ENCODE data around the gene KIF26B.
"Not testable (repeated sequence)": the region's sequence is repeated elsewhere in the genome, so short reads cannot be mapped to it uniquely, and the experiment has no call there.

Gene KIF26B

GRCh38 chr1:245652660-245653427 lies 498.1 kb downstream of the KIF26B start:
- Histone ChIP-seq H3K4me1 (ENCODE audit: control insufficient read depth, insufficient read depth, low read length) (peaks cover 36% of the 10 kb centered on the region), H3K4me3 (ENCODE audit: low read depth, low read length) (no peak overlapping the region), H3K9ac (ENCODE audit: low read length) (no peak overlapping the region), H3K27me3 (ENCODE audit: control insufficient read depth, insufficient read depth, low read length) (no peaks in the 10 kb centered on the region), H3K9me3 (ENCODE audit: control insufficient read depth, insufficient read depth, low read depth, low read length) (peaks cover 16% of the 10 kb centered on the region), H3K27ac (ENCODE audit: low read depth, low read length) (no peak overlapping the region), H3K36me3 (ENCODE audit: control insufficient read depth, insufficient read depth, low read length) (no peaks in the 10 kb centered on the region; the same call in 1 of the 2 replicates)

GRCh38 chr1:245654460-245655050 lies 499.8 kb downstream of the KIF26B start:
- Histone ChIP-seq H3K27me3 (ENCODE audit: control insufficient read depth, insufficient read depth, low read length) (no peaks in the 10 kb centered on the region), H3K9me3 (ENCODE audit: control insufficient read depth, insufficient read depth, low read depth, low read length) (peaks cover 16% of the 10 kb centered on the region), H3K9ac (ENCODE audit: low read length) (peak overlapping the region; percentile 34), H3K36me3 (ENCODE audit: control insufficient read depth, insufficient read depth, low read length) (no peaks in the 10 kb centered on the region; the same call in 1 of the 2 replicates), H3K4me3 (ENCODE audit: low read depth, low read length) (no peak overlapping the region), H3K4me1 (ENCODE audit: control insufficient read depth, insufficient read depth, low read length) (peaks cover 28% of the 10 kb centered on the region), H3K27ac (ENCODE audit: low read depth, low read length) (peak overlapping the region; percentile 61; the same call in 1 of the 2 replicates)

GRCh38 chr1:245656189-245656717 lies 501.5 kb downstream of the KIF26B start:
- Histone ChIP-seq H3K4me1 (ENCODE audit: control insufficient read depth, insufficient read depth, low read length) (peaks cover 23% of the 10 kb centered on the region), H3K36me3 (ENCODE audit: control insufficient read depth, insufficient read depth, low read length) (no peaks in the 10 kb centered on the region), H3K4me3 (ENCODE audit: low read depth, low read length) (no peak overlapping the region)

GRCh38 chr1:245657371-245657770 lies 502.6 kb downstream of the KIF26B start:
- H3K9ac ChIP-seq (ENCODE audit: low read length) = no peak overlapping the region
- no peaks in the 10 kb centered on the region for H3K36me3 ChIP-seq (ENCODE audit: control insufficient read depth, insufficient read depth, low read length)
- H3K4me1 ChIP-seq (ENCODE audit: control insufficient read depth, insufficient read depth, low read length) = peaks cover 23% of the 10 kb centered on the region
- no peaks in the 10 kb centered on the region; the same call in 1 of the 2 replicates for H3K9me3 ChIP-seq (ENCODE audit: control insufficient read depth, insufficient read depth, low read depth, low read length)
- no peak overlapping the region for H3K4me3 ChIP-seq (ENCODE audit: low read depth, low read length)
- H3K27me3 ChIP-seq (ENCODE audit: control insufficient read depth, insufficient read depth, low read length) = no peaks in the 10 kb centered on the region
- peak overlapping the region; percentile 18; the same call in 1 of the 2 replicates for H3K27ac ChIP-seq (ENCODE audit: low read depth, low read length)

More at GRCh38 chr1:245656189-245656717, 501.5 kb downstream of the KIF26B start:
- no peak overlapping the region for H3K9ac ChIP-seq (ENCODE audit: low read length)
- no peak overlapping the region for H3K27ac ChIP-seq (ENCODE audit: low read depth, low read length)
- no peaks in the 10 kb centered on the region for H3K27me3 ChIP-seq (ENCODE audit: control insufficient read depth, insufficient read depth, low read length)
- H3K9me3 ChIP-seq (ENCODE audit: control insufficient read depth, insufficient read depth, low read depth, low read length) = peaks cover 10% of the 10 kb centered on the region

- Histone ChIP-seq H3K4me1 (ENCODE audit: control insufficient read depth, insufficient read depth, low read length) (no peaks in the 10 kb centered on the region), H3K9me3 (ENCODE audit: control insufficient read depth, insufficient read depth, low read depth, low read length) (no peaks in the 10 kb centered on the region), H3K27ac (ENCODE audit: low read depth, low read length) (no peak overlapping the region), H3K4me3 (ENCODE audit: low read depth, low read length) (no peak overlapping the region), H3K36me3 (ENCODE audit: control insufficient read depth, insufficient read depth, low read length) (no peaks in the 10 kb centered on the region), H3K27me3 (ENCODE audit: control insufficient read depth, insufficient read depth, low read length) (no peaks in the 10 kb centered on the region), H3K9ac (ENCODE audit: low read length) (no peak overlapping the region)
Measured at GRCh38 chr1:245663373-245663772, 508.6 kb downstream of the KIF26B start.

- no peaks in the 10 kb centered on the region for H3K36me3 ChIP-seq (ENCODE audit: control insufficient read depth, insufficient read depth, low read length)
- H3K4me3 ChIP-seq (ENCODE audit: low read depth, low read length) = no peak overlapping the region
- no peaks in the 10 kb centered on the region for H3K27me3 ChIP-seq (ENCODE audit: control insufficient read depth, insufficient read depth, low read length)
- H3K9ac ChIP-seq (ENCODE audit: low read length) = no peak overlapping the region
- no peaks in the 10 kb centered on the region for H3K4me1 ChIP-seq (ENCODE audit: control insufficient read depth, insufficient read depth, low read length)
- no peak overlapping the region for H3K27ac ChIP-seq (ENCODE audit: low read depth, low read length)
- H3K9me3 ChIP-seq (ENCODE audit: control insufficient read depth, insufficient read depth, low read depth, low read length) = no peaks in the 10 kb centered on the region
Measured at GRCh38 chr1:245663841-245664240, 509.1 kb downstream of the KIF26B start.

- Histone ChIP-seq H3K4me1 (ENCODE audit: control insufficient read depth, insufficient read depth, low read length) (no peaks in the 10 kb centered on the region), H3K4me3 (ENCODE audit: low read depth, low read length) (no peak overlapping the region), H3K27ac (ENCODE audit: low read depth, low read length) (no peak overlapping the region), H3K36me3 (ENCODE audit: control insufficient read depth, insufficient read depth, low read length) (no peaks in the 10 kb centered on the region), H3K27me3 (ENCODE audit: control insufficient read depth, insufficient read depth, low read length) (no peaks in the 10 kb centered on the region), H3K9me3 (ENCODE audit: control insufficient read depth, insufficient read depth, low read depth, low read length) (no peaks in the 10 kb centered on the region), H3K9ac (ENCODE audit: low read length) (no peak overlapping the region)
Measured at GRCh38 chr1:245666412-245666811, 511.6 kb downstream of the KIF26B start.

- Histone ChIP-seq H3K4me1 (ENCODE audit: control insufficient read depth, insufficient read depth, low read length) (no peaks in the 10 kb centered on the region; the same call in 1 of the 2 replicates), H3K4me3 (ENCODE audit: low read depth, low read length) (no peak overlapping the region), H3K9me3 (ENCODE audit: control insufficient read depth, insufficient read depth, low read depth, low read length) (no peaks in the 10 kb centered on the region), H3K27ac (ENCODE audit: low read depth, low read length) (no peak overlapping the region), H3K36me3 (ENCODE audit: control insufficient read depth, insufficient read depth, low read length) (no peaks in the 10 kb centered on the region), H3K27me3 (ENCODE audit: control insufficient read depth, insufficient read depth, low read length) (no peaks in the 10 kb centered on the region), H3K9ac (ENCODE audit: low read length) (no peak overlapping the region)
Measured at GRCh38 chr1:245671349-245671748, 516.6 kb downstream of the KIF26B start.

GRCh38 chr1:245671966-245672767 lies 517.4 kb downstream of the KIF26B start:
- no peaks in the 10 kb centered on the region for H3K36me3 ChIP-seq (ENCODE audit: control insufficient read depth, insufficient read depth, low read length)
- H3K4me1 ChIP-seq (ENCODE audit: control insufficient read depth, insufficient read depth, low read length) = no peaks in the 10 kb centered on the region; the same call in 1 of the 2 replicates
- no peak overlapping the region for H3K27ac ChIP-seq (ENCODE audit: low read depth, low read length)
- no peak overlapping the region for H3K4me3 ChIP-seq (ENCODE audit: low read depth, low read length)
- H3K9ac ChIP-seq (ENCODE audit: low read length) = no peak overlapping the region
- no peaks in the 10 kb centered on the region for H3K9me3 ChIP-seq (ENCODE audit: control insufficient read depth, insufficient read depth, low read depth, low read length)
- no peaks in the 10 kb centered on the region for H3K27me3 ChIP-seq (ENCODE audit: control insufficient read depth, insufficient read depth, low read length)

GRCh38 chr1:245672836-245673656 lies 518.3 kb downstream of the KIF26B start:
- not testable (repeated sequence) for H3K4me1 ChIP-seq (ENCODE audit: control insufficient read depth, insufficient read depth, low read length); H3K27me3 ChIP-seq (ENCODE audit: control insufficient read depth, insufficient read depth, low read length); H3K36me3 ChIP-seq (ENCODE audit: control insufficient read depth, insufficient read depth, low read length); H3K4me3 ChIP-seq (ENCODE audit: low read depth, low read length); H3K9me3 ChIP-seq (ENCODE audit: control insufficient read depth, insufficient read depth, low read depth, low read length); H3K9ac ChIP-seq (ENCODE audit: low read length)
- peak overlapping the region; percentile 24; the same call in 1 of the 2 replicates for H3K27ac ChIP-seq (ENCODE audit: low read depth, low read length)

Measured in HUES6 (cell line).